Measurements from ENCODE around the gene TNNT2.

DNA sequence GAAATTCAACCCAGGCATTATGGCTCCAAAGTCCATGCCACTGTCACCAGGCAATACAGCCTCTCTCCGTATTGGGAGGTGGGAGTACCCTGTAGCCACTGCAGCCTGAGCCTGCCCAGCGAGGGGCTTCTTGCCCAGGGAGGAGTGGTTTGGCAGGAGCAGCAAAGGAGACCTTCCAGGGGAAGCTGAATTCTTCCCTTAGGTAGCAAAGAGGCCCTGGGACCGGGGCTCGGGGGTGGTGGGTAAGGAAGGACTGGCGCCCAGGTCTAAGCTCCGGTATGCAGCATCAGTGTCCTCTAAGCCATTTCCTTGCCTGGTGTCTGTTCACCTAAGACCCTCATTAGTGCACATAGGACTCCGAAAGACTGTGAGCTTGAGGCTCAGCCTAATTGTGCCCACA is 17.0 kb downstream of the TNNT2 start:
- no peak for TF ChIP-seq POLR2A (IDR thresholded peaks at IDR 0.05)
- no peak for TF ChIP-seq CTCF (IDR thresholded peaks at IDR 0.05)
